Testis (tissue), 2 donors: ENCODE measurements around the gene VGLL4.

Experiments used
- CTCF ChIP-seq, 3 experiments: fragments of 450-650 bp in 2 of 3; fragments of 200-600 bp in 1 of 3; sonication (generic) in 1 of 3; IDR thresholded peaks; one replicate each; pipeline ENCODE4 v1.5.1; 2016 to 2019; ENCODE audit warnings: antibody characterized with exemption in 3 of 3, mild to moderate bottlenecking in 2 of 3, moderate library complexity in 1 of 3
- POLR2A ChIP-seq: fragments of 450-650 bp; IDR thresholded peaks from one replicate; pipeline ENCODE4 v1.6.1; 2017; ENCODE audit warnings: antibody characterized with exemption, mild to moderate bottlenecking, moderate library complexity

- no peak for TF ChIP-seq CTCF (IDR thresholded peaks at IDR 0.05)
- TF ChIP-seq POLR2A: no peak
Observed at GRCh38 chr3:11661827-11662226, 18.1 kb upstream of the VGLL4 start.
